AG10803 (cell line): ENCODE results near the gene PAK4.
"Not testable (repeated sequence)": the region's sequence is repeated elsewhere in the genome, so short reads cannot be mapped to it uniquely, and the experiment has no call there.

Experiments used
- DNase-seq: peaks from one replicate; pipeline ENCODE4 v3.0.0; 2010; ENCODE audit warnings: low read depth
- H3K4me3 ChIP-seq: 2 replicates; pipeline ENCODE4 v1.5.1; 2011; ENCODE audit warnings: mild to moderate bottlenecking, low read length, control low read depth
- TF ChIP-seq, protein P1 (sequence below): conservative IDR thresholded peaks from 2 replicates; pipeline ENCODE4 v1.5.1; 2011; ENCODE audit warnings: mild to moderate bottlenecking, low read length, control low read depth, inconsistent platforms

The PAK4 gene

GRCh38 chr19:39083599-39083982, 42.0 kb upstream of the PAK4 start:
- TF ChIP-seq, protein P1, sequence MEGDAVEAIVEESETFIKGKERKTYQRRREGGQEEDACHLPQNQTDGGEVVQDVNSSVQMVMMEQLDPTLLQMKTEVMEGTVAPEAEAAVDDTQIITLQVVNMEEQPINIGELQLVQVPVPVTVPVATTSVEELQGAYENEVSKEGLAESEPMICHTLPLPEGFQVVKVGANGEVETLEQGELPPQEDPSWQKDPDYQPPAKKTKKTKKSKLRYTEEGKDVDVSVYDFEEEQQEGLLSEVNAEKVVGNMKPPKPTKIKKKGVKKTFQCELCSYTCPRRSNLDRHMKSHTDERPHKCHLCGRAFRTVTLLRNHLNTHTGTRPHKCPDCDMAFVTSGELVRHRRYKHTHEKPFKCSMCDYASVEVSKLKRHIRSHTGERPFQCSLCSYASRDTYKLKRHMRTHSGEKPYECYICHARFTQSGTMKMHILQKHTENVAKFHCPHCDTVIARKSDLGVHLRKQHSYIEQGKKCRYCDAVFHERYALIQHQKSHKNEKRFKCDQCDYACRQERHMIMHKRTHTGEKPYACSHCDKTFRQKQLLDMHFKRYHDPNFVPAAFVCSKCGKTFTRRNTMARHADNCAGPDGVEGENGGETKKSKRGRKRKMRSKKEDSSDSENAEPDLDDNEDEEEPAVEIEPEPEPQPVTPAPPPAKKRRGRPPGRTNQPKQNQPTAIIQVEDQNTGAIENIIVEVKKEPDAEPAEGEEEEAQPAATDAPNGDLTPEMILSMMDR: no peak
- DNase-seq: no peak
- peak overlapping the region; percentile 37 for H3K4me3 ChIP-seq

DNA sequence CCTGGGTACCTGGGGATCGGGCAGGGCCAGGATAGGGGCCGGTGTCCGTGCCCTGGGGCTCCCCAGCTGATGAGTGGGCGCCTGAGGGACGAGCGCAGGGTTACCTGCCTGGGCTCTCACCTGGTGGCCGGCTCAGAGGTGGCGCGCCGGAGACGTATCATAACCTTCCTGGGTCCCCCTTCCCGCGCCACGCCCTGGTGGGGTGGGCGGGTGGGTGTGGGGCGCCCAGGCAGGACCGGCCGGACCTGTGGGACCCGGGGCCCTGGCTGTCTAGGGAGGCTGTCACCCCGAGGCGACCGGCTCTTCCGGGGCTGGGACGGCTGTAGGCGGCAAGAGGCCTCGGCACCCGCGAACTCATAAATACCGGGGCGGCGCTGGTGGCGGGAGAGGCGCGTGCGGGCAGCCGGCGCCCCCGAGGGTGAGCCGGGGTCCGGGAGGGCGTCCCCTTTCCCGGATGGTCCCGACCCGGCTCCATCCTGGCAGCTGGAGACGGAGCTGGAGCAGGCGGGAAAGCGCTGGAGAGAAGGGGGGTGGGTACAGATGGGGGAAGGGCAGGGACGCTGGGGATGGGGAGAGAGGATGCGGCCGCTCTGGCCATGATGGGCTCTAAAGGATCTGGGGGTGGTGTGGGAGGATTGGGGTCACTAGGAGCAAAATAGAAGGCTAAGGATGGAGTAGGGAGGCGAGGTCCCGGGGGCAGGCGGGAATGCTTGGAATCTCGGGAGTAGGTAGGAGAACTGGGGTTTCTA, 41.4 kb upstream of the PAK4 start, which contains the start of gene ACP7:
Gene ACP7 (plus strand): TSS at position 386 of the 749 bp plus-strand sequence. CDS start 902 bp downstream, outside the sequence.
- peak within 1 kb of the TSS; percentile 37 for H3K4me3 ChIP-seq
- DNase-seq: no peak
- TF ChIP-seq, protein P1: no peak

DNA sequence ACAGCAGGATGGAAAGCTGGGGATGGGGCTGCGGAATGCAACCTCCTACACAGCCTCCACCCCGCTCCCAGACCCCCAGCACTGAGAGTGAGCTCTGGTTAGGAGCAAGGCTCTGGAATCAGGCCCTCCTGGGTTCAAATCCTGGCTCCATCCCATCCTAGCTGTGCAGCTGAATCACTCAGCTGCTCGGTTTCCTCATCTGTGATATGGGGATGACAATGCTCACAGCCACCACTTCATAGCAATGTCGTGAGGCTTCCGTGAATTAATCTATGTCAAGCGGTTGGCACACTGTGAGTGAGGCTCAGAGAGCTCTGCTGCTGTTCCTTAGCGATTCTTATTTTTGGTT, 40.9 kb upstream of the PAK4 start:
- DNase-seq: no peak
- TF ChIP-seq, protein P1: no peak
- H3K4me3 ChIP-seq: peak overlapping the region; percentile 37

DNA sequence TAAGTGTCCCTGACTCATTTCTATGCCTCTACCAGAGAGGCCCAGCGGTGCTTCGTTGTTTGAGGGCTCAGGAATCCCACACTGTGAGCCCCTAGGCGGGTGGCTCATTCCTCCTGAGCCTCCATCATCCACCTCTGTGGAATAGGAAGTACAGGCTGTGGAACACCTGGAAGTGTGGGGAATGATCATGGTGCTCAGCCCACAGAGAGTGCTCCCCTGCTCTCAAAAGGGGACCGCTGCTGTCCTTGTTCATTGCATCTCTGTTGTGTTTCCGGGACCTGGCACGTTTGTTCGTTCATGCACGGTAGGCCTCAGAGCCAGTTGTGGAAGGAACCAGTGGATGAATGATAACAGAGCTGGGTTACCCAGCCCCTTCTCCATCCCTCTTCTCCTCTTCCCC, 40.2 kb upstream of the PAK4 start:
- DNase-seq: no peak
- H3K4me3 ChIP-seq: no peak overlapping the region
- TF ChIP-seq, protein P1: no peak

GRCh38 chr19:39086386-39086785, 39.2 kb upstream of the PAK4 start:
- no peak overlapping the region for H3K4me3 ChIP-seq
- no peak for DNase-seq
- TF ChIP-seq, protein P1: no peak

DNA sequence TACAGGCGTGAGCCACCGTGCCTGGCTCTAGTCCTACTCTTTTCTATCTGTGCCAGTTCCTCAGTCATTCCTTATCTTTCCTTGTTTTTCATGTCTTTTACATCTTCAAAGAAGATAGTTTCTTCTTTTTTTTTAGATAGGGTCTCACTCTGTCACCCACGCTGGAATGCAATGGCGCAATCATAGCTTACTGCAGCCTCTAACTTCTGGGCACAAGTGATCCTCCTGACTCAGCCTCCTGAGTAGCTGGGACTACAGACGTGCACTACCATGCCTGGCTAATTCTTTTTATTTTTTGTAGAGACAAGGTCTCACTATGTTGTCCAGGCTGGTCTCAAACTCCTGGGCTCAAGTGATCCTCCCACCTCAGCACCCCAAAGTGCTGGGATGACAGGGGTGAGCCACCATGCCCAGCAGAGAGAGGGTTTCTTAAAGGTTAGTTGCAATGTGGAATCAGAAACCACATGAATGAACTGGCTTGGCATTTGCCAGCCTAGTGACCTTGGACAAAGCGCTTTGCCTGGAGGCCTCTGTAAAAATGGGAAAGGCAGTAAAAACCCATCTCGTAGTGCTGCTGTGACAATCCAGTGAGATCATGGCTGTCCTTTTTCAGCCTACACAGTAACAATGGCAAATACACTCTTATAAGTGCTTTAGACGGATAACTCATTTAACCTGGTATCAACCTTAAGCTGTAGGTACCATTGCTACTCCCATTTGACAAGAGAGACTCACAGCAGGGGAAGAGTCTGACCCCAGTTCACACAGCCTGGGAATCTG, 37.5 kb upstream of the PAK4 start:
- TF ChIP-seq, protein P1: no peak
- DNase-seq: no peak
- H3K4me3 ChIP-seq: no peak overlapping the region

DNA sequence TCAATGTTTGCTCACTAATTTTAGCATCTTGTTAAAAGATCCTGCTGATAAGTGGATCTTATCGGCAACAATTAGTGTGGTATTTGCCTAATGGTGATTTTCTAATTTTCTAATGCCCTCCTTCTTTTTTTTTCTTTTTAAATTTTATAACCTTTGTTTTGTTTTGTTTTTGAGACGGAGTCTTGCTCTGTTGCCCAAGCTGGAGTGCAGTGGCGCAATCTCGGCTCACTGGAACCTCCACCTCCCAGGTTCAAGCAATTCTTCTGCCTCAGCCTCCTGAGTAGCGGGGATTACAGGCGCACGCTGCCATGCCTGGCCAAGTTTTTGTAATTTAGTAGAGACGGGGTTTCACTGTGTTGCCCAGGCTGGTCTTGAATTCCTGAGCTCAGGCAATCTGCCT, 35.6 kb upstream of the PAK4 start:
- DNase-seq: not testable (repeated sequence)

More for the DNA sequence above, 35.6 kb upstream of the PAK4 start:
- H3K4me3 ChIP-seq: not testable (repeated sequence)
